Hindlimb muscle (tissue), 1 donor: ENCODE data around the gene SCGB2A2. TPM values are rescaled to one million over a fixed set of nuclear protein-coding genes. Genes with fewer than 3 reads are reported as not detected.

Experiments used
- DNase-seq: peaks from one replicate; pipeline ENCODE4 v3.0.0-alpha.2; 2013
- polyA plus RNA-seq: library from polyadenylated mRNA; unstranded; fragments of 120-200 nt; gene quantifications from one replicate; pipeline ENCODE4 v1.2.1, GENCODE V29; 2013; ENCODE audit not compliant: insufficient read length

Gene SCGB2A2
- polyA plus RNA-seq, result not detected

DNA sequence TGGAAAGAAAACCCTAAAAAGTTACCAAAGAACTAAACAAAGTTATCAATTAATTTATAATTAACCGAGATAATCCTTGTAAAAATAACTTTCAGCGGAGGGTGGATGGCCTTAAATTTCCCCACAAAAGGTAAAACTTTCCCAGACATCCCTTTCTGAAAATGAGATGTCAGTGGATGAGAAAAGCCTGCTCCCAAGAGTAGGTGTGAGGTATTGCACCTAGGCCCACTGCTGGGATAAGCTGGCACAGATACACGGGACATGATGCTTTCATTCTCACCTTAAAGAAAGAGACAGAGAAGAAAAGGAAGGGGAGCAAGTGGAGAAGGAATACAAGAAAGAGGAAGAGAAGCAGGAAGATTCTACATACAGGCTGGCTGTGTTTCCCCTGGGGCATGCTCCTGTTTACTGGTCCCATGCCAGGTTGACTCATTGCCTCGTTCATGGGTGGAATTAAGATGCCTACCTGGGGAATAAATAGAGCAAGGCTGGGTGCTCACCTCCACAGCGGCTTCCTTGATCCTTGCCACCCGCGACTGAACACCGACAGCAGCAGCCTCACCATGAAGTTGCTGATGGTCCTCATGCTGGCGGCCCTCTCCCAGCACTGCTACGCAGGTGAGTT, at the start of gene SCGB2A2:
Gene SCGB2A2, plus strand, starts transcription at position 505 of the 625 bp plus-strand sequence. Its CDS starts 59 bp downstream, at position 564.
- no peak for DNase-seq

DNA sequence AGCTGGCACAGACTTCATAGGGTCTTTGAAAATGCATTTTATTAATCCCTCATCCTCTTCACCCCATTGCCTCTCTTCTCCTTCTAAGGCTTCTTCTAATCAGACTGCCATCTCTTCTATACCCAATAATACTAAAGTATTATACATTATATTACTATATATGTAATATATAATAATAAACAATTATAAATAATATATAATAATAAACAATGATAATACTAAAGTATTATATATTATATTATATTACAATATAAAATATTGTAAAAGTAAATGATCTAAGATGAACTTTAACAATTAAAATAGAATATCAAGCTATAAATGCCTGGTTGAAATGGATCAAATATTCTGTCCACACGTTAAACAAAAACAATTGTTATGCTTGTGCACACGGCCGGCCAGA, 48.5 kb upstream of the SCGB2A2 start:
- no peak for DNase-seq

DNA sequence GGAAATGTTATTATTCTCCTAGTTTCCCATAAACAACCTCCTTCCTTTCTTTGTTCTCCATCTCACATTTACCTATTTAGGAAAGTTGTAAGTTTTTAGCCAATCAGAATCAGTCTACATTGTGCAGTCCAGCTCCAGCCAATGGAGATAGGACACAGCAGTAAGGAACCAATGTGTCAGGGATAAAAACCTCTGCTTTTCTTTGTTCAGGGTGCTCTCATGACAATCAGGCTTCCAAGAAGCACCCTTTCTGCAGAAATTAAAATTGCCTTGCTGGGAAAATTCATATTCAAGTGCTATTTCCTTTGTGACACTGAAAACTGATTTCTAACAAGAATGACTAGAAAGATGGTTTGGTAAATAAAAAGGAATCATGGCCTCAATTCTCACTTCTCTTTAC, 46.9 kb upstream of the SCGB2A2 start:
- DNase-seq, result no peak

DNA sequence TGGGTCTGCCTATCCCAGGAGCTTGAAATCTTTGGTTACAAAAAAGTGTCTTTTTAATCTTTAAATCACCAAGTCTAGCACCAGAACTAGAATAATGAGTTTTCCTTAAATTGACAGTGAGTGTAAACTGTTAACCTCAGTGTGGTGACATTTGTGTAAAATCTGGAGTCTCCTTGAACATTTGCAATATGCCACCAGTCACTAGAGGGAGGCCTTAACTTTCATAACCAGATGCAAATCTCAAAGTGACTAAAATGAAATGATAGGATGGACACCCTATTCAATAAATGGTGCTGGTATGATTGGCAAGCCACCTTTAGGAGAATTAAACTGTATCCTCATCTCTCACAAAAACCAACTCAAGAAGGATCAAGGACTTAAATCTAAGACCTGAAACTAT, 36.2 kb upstream of the SCGB2A2 start:
- DNase-seq, result no peak

DNA sequence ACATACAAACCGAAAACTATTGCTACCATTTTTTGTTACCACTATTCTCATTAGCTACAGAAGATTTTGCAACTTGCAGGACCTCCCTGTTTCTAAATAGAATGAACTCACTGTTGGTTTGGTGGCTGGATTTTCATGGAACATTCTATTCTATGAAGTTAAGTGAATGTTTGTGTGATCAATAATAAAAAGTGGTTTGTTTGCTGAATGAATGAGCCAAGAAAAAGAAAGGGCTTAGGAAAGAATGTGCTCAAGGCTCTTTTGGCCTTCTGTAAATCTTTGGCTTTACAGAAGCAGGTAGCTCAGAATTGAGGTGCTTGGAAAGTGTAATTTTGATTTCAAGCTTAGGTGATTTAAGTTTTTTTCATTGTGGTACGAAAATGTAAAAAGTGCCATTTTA, 33.8 kb upstream of the SCGB2A2 start:
- DNase-seq, result no peak

DNA sequence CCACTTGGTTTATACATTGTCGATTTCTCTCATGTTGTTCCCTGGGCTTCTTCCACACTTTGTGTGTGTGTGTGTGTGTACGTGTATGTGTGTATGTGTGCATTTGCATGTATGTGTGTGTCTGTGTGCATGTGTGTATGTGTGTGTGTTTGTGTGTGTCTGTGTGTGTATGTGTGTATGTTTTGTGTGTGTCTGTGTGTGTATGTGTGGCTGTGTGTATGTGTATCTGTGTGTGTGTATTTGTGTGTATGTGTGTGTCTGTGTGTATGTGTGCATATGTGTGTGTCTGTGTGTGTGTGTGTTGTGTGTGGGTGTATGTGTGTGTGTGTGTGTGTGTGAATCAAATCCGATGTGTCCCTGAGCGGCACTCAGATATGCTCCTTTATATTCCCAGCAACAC, 32.5 kb upstream of the SCGB2A2 start:
- no peak for DNase-seq

DNA sequence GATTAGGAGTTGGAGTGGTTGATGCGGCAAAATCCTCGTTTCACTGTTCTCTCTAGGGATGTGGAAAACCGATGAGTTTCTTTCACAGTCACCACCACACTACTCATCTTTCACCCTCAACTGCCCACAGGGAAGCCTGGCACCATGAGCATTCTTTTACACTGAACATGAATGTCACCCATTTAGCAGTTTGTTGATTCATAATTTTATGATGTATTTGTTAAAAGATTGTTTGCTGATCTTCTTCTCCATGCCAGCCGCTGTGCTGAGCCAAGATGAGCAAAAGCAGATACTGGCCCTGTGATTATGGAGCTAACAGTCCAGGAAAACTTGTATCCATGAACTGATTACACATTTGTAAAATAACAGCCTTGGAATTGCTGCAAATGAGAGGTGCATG, 31.8 kb upstream of the SCGB2A2 start:
- DNase-seq, result no peak

DNA sequence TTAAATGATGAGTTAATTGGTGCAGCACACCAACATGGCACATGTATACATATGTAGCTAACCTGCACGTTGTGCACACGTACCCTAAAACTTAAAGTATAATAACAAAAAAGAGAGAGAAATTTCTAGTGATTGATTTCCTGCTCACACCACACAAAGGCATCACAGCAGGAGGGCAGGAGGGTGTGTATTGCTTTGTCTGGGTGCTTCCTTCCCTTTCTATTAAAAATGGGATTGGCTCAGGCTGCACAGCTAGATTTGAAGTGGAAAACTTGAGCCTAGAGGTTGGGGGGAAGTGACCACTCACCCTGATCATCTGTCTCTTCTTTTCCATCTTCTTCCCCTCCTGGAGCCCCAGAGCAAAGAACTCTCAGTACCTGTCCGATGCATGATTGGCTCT, 28.9 kb upstream of the SCGB2A2 start:
- no peak for DNase-seq

DNA sequence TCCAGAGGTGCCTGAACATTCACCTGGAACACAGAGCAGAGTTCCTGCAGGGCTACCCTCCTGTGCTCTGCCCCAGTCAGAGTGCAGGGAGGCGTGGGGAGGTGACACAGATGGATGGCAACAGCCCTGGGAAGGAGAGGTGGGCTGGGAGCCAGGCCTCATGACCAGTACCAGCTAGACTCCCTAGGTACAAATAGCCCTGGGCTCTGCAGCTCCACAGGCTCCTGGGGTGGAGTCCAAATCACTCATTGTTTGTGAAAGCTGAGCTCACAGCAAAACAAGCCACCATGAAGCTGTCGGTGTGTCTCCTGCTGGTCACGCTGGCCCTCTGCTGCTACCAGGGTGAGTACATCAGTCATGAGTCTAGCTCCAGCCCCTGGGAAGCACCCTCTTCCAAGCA, 27.9 kb upstream of the SCGB2A2 start, which contains the start of gene SCGB1D2:
Gene SCGB1D2, plus strand, starts transcription at position 219 of the 400 bp plus-strand sequence. Its CDS starts 69 bp downstream, at position 288.
- no peak for DNase-seq

DNA sequence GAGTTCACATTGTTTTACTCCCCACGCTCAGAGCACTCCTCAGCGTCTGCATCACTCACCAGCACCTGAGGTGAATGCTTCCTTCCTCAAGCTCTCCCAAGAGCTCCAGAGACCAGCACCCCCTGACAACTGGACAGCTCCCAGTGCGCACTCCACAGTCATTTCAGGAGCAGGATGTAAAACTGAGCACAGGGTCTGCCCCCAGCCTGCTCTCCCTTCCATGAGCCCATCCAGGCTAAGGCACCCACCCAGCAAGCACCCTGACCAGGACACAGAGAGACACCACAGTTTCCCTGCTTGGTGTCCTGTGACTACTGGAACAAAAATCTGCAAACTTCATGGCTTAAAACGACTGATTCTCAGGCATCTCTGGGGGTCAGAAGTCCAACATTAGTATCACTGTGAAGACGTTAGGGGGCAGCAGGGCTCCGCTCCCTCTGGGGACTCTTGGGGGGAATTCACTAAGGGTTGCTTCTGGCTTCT, 24.6 kb upstream of the SCGB2A2 start:
- peak; percentile 8 for DNase-seq

DNA sequence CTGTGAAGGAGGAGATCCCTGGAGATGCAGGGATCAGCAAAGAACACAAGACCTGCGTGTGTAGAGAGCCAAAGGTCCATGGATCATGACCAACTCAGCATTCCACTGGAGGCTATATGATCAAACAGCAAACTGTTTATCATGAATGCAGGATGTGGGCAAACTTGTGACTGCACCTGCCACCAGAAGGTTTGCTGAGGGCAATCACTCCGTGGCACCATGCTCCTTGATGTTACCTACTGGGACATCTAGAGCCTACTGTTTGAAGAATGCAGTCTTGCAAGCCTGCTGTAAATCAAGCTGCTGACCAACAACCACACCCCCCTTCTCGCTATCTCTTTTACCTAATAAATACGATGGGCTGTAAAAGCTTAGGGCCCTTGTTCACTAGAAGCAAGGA, 18.3 kb upstream of the SCGB2A2 start:
- DNase-seq, result no peak

DNA sequence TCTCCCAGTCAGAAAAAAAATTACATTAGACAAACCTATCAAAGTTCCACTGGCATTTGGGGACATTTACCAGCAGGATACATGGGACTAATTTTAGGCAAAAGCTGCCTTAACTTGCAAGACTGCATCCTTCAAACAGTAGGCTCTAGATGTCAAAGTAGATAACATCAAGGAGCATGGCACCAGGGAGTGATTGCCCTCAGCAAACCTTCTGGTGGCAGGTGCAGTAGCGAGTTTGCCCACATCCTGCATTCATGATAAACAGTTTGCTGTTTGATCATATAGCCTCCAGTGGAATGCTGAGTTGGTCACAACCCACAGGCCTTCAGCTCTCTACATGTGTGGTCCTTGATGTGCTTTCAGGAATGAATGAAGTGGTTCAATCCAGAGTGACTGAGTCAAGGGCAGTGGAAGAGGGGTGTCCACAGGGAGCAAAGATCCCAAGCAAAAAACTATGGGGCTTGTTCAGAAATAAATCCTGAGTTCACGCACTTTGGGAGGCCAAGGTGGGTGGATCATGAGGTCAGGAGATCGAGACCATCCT, 15.9 kb upstream of the SCGB2A2 start:
- no peak for DNase-seq

DNA sequence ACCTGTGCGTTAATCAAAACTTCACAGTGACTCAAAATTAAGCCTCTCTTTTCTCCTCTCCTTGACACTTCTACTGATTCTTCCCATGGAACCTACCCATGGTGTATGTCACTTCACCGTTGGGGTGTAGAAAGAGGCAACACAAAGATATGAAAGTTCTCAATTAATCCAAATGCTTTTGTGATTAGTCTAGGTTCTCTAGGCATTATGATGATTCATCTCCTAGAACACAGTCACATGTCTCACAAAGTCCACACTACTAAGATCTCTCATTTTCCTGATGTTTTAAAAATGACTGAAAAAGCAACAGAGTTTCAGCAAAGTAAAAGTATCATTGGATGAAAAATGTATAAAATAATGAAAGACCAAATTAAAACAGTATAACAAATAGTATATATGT, 13.7 kb upstream of the SCGB2A2 start:
- no peak for DNase-seq

DNA sequence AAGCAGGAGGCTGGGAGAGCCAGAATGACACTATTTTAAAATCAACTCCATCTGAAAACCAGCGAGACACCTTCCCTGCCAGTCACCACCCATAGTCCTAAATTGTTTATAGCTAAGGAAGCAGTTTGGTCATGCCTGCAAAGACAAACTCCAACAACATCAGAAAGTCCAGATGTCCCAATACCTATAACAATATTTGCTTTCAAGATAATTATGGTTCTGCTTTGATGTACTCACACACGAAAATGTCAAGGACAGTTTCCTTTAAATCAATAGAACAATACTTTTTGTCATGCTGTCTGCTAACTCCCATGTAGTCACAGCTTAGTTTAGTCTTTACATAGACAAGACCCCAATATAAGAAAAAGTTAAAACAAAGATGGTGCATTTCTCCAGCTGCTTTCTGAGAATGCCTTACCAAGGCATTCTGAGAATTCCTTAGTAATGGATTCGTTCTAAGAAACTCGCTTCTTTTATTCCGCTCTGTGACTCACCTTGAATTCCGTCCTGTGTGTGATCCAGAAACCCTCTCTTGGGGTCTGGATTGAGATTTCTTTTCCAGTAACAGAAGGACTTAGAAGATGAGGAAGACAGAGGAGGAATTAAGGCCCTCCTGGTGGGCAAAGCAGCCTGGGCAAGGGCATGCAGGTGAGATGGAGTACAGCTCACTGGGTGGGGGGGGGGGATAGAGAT, 9.6 kb upstream of the SCGB2A2 start:
- DNase-seq, result no peak

DNA sequence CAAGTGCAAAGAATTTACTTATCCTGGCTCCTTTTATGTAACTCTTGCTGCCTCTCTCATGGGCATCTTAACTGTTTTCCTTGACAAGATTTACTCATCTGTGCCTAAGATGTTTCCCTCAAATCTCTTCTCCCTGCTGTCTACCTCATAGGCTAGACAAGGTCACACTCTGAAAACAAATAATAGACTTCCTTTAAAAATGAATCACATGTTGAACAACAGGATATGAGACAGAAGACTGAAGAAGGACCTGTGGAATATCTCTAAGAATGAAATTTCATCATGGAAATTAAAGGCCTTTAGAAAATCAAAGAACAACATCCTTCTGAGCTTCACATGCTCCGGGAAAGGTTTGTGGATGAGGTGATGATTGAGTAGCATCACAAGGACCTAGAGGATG, 6.0 kb upstream of the SCGB2A2 start:
- DNase-seq, result no peak

DNA sequence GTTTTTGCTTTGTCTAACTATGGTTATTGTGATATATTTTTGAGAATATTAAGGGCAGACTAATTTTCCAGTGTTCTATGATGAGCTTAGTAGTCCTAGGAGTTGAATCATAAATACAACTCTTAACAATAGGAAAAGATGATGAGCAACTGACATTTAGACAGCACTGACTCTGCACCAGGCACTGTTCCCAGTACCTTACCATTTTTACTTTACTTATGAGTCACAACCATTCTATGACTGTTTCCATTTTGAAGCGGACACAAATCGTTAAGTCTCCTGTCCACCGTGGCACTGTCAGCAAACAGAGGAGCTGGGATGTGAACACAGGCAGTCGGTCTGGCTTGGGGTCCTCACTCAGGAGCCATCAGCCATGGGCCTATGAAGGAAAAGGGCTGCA, 3.4 kb upstream of the SCGB2A2 start:
- DNase-seq, result no peak

DNA sequence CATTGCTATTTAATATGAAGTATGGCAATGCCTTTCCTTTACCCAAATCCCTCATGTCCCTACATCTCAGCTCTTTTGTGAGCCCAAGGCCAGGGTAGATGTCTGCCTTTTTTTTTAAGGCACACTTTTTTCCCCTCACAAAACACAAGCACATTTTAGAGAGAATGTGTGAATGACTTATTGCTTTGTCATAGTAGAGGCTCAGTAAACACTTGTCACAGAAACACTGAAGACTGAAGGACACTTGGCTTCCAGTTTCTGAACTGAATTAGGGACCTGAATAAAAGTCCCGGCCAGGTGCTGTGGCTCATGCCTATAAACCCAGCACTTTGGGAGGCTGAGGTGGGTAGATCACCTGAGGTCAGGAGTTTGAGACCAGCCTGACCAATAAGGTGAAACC, 2.9 kb upstream of the SCGB2A2 start:
- no peak for DNase-seq

DNA sequence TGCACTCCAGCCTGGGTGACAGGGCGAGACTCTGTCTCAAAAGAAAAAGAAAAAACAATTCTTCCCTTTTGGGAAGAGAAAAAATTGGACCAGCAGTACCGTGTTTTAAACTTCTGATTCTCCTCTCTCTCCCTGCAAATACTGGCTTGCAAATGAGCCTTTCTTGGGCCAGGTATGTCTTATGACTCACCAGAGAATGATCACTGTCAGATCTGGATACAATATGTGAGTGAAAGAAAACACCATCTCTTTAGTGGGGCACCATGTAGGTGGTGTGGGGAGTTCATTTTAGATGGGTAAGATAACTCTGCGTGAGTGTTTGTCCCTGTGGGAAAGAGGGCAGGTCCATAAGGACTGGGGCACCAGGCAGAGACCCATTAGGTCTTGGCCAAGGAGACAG, 2.4 kb upstream of the SCGB2A2 start:
- DNase-seq, result no peak

DNA sequence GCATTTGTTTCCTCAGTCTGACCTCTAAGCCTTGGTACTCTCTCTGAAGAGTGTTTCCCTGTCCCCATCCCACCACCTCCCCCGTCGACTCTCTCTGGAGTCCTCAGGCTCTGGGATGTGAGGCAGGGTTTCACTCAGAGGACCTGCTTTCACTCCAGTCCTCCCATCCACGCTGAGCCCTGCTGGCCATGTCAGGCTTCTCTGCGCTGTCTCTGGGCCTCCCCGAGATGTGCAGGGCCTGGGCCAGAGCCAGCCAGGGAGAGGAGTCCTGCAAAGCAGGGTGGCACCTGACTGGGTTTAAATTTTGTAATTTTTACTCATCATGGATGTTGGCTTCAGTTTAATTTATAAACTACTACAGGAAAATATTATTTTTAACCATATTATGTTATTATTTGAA, 3.3 kb downstream of the SCGB2A2 start:
- no peak for DNase-seq

DNA sequence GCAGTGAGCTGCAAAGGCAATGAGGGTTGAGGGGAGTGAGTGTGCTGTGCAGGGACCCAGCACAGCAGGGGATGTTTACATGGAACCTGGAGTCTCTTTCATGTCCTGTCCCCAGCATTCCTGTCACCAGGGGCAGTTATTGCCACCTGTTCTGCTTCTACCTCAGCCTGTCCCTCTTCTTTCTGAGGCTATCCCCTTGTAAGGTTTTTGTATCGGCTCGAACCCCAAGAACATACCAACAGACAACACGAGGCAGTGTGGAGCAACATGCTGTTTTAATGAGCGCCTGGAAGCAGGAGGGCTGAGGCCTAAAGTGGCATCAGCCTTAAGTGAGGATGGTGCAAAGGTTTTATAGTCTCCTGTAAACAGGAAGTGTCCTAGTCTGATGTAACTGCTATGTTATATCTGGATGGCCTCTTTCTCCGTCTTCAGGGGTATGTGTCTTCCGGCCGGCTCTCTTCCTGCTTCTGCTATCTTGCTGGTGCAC, 3.9 kb downstream of the SCGB2A2 start:
- DNase-seq, result no peak

DNA sequence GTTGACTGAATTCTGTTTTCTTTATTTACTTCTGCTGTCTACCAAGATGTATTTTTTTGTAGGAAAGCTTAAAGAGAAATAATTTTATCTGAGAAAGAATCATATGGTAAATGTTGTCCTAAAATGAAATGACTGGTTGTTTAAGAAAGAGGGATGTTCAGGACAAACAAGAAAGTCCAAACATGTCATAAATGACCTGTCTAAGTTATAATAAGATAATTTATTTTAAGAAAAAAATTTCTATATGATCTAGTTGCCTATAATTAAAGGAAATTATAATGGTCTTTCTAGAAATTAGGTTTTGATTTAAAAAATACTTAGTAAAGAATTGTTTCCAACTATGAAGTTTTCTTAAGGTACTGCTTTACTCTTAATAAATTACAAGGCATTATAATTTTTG, 10.5 kb downstream of the SCGB2A2 start:
- no peak for DNase-seq

DNA sequence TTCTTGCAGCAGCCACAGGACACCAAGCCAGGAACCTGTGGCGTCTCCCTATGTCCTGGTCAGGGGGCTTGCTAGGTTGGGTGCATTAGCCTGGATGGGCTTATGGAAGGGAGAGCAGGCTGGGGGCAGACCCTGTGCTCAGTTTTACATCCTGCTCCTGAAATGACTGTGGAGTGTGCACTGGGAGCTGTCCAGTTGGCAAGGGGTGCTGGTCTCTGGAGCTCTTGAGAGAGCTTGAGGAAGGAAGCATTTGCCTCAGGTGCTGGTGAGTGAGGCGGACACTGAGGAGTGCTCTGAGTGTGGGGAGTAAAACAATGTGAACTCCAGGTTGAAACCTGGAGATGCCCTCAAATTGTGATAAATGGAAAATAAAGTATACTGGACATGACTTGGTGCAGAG, 25.5 kb downstream of the SCGB2A2 start:
- DNase-seq, result peak; percentile 19

DNA sequence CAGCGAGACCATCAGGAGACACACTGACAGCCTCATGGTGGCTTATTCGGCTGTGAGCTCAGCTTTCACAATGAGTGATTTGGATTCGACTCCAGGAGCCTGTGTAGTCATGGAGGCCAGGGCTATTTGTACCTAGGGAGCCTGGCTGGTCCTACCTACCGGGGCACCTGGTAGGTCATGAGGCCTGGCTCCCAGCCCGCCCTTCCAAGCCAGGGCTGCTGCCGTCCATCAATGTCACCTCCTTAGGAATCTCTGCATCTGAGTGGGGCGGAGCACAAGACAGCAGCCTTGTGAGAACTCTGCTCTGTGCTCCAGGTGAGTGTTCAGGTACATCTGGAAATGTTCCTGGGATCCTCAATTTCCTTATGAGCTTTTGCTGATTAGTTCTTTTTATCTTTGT, 29.0 kb downstream of the SCGB2A2 start, which contains the start of gene SCGB1D4:
Gene SCGB1D4, minus strand, starts transcription at position 101 of the 400 bp plus-strand sequence. Its CDS starts 65 bp downstream, at position 36.
- no peak for DNase-seq

DNA sequence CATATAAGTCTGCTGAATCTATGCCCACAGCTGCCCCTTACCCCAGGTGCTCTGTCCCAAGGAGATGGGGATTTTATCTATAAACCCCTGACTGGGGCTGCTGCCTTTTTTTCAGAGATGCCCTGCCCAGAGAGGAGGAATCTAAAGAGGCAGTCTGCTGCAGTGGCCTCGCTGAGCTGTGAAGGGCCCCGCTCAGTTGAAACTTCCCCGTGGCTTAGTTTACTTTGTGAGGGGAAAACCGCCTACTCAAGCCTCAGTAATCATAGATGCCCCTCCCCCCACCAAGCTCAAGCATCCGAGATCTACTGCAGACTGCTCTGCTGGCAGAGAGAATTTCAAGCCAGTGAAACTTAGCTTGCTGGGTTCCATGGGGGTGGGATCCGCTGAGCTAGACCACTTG, 36.3 kb downstream of the SCGB2A2 start:
- DNase-seq, result no peak
